ENCODE data around the gene GSTA2.
"Not testable (repeated sequence)": the region's sequence is repeated elsewhere in the genome, so short reads cannot be mapped to it uniquely, and the experiment has no call there.

Gene GSTA2

GRCh38 chr6:52763322-52763916, at the start of gene GSTA2:
Gene GSTA2, minus strand, starts transcription at chr6:52763475. Its CDS starts 5,528 bp downstream, at chr6:52757947.
- CTCF ChIA-PET; POLR2A ChIA-PET; DNase-seq (ENCODE audit: extremely low spot score): not testable (repeated sequence)

DNA sequence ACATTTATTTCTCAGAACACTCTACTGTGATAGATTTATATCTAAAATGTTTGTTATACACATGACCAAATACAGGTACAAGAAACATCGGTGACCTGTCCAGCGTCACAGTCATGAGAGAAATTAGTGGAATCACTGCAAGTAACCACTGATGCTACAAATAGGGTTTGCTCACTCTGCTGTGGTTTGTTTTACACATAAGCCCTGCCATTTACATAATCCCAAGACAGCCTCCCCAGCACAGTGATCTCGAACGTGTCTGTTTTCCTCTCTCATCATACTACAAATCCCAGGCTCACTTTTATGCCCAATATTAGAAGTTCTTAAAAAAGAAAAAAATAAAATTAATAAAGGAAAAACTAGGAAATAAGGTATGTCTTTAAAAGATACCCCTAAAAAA, 46.5 kb upstream of the GSTA2 start:
- POLR2A ChIA-PET; DNase-seq (ENCODE audit: extremely low spot score): not testable (repeated sequence)
- CTCF ChIA-PET, result interaction anchor here (1.1 kb wide), 1 partner anchor 17 kb away, joined by 3 read pairs; no protein-coding TSS in a partner anchor

GRCh38 chr6:52808660-52809059, 45.4 kb upstream of the GSTA2 start:
- ChIA-PET POLR2A (no interaction called here), CTCF (no interaction called here)
- no peak for DNase-seq (ENCODE audit: extremely low spot score)
- no peak for TF ChIP-seq CTCF (IDR thresholded peaks at IDR 0.05; ENCODE audit: control extremely low read depth, extremely low read depth, low read depth, missing control alignments)

- CTCF ChIA-PET; POLR2A ChIA-PET; DNase-seq (ENCODE audit: extremely low spot score): not testable (repeated sequence)
These were observed 40.5 kb upstream of the GSTA2 start, which contains the start of gene GSTA1 for GRCh38 chr6:52803668-52804255. Gene GSTA1, minus strand, starts transcription at chr6:52803816. Its CDS starts 4,549 bp downstream, at chr6:52799267.

DNA sequence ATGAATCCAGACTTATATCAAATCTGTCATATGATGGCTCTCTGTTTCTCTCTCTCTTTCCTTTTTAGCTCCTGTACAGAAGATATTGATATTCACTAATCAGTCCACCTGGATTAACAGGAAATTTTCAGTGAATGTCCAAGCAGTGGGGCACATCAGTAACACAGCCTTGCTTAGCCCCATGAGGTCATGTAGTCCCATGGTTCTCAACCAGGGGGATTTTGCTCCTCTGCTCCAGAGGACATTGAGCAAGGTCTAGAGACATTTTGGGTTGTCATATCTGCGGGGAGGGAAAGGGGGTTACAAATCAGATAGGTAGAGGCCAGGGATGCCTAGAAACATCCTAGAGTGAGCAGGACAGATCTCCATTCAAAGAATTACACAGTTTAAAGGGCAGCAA, 39.5 kb upstream of the GSTA2 start:
- ChIA-PET CTCF (no interaction called here), POLR2A (no interaction called here)
- no peak for TF ChIP-seq CTCF (IDR thresholded peaks at IDR 0.05; ENCODE audit: control extremely low read depth, extremely low read depth, low read depth, missing control alignments)
- no peak for DNase-seq (ENCODE audit: extremely low spot score)

DNA sequence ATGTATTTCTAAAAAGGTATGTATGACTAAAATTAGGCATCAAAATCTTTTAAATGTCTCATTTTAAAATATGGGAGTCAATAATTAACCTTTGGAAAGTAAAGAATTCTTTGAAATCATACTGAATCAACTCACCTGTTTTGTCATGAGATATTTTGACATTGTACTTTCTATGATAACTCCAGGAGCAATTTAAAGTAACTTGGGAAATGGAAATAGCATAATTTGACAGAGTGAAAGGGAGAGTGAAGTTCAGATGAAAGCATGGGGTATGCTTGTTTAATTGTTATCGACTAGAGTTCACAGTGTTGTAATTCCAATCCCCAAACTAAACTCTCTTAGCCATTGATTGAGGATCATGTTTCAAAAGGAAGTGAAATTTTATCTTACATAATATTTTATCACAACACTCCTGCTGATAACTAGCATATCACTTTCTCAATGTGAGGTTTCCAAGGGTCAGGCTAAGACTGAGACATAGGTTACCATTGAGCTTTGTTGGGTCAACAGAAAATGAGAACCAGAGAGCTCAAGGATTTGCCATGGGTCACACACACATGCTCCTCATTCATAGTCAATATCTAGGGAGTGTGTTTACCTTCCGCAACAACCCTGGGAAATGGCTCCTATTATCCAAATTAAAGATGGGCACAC, 38.0 kb upstream of the GSTA2 start:
- no peak for TF ChIP-seq CTCF (IDR thresholded peaks at IDR 0.05; ENCODE audit: control extremely low read depth, extremely low read depth, low read depth, missing control alignments)
- ChIA-PET CTCF (no interaction called here), POLR2A (no interaction called here)
- no peak for DNase-seq (ENCODE audit: extremely low spot score)

GRCh38 chr6:52799272-52799671, 36.0 kb upstream of the GSTA2 start:
- POLR2A ChIA-PET; DNase-seq (ENCODE audit: extremely low spot score); CTCF ChIA-PET: not testable (repeated sequence)

DNA sequence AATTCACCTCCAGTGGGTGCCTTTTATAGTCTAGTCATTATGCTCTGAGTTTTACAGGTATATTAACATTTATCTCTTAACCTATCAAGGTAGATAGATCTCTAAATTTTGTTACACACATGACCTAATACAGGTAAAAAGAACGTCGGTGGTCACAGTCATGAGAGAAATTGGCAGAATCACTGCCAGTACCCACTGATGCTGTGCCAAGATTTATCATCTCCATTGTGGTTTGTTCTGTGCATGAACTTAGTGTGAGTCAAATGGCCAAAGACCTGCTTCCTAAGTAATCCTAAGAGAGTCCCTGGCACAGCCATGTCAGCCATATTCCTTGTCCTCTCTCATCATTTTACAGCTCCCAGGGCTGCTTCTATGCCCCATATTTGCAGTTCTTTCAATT, 31.1 kb upstream of the GSTA2 start:
- CTCF ChIA-PET; POLR2A ChIA-PET; DNase-seq (ENCODE audit: extremely low spot score): not testable (repeated sequence)

DNA sequence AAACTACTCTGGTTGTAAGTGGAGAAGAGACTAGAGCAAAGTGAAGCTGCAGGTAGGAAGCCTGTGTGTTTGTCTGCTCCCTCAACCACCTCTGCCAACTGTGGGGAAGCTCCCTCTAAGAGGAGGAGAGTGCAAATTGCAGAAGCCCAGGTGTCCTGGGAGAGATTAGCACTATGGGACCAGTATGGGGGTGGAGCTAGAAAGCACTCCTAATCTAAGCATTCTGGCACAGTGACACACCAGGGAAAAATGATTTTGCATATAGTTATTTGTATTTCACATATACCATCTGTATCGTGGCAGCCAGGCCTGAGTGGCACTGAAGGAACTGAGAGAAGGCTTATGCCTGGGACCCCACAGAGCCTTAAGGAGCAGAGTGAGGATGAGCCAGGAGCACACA, 27.6 kb upstream of the GSTA2 start:
- TF ChIP-seq CTCF (IDR thresholded peaks at IDR 0.05; ENCODE audit: control extremely low read depth, extremely low read depth, low read depth, missing control alignments), result no peak
- no peak for DNase-seq (ENCODE audit: extremely low spot score)
- POLR2A ChIA-PET, result no interaction called here
- CTCF ChIA-PET, result no interaction called here

GRCh38 chr6:52789658-52790057, 26.4 kb upstream of the GSTA2 start:
- POLR2A ChIA-PET; CTCF ChIA-PET; DNase-seq (ENCODE audit: extremely low spot score): not testable (repeated sequence)
